GM19023 (cell line): Measurements from ENCODE around the gene BATF2.

Experiments
- ATAC-seq: cut with Tn5 transposase; IDR thresholded peaks from one replicate; pipeline ENCODE4 v1.9.1; 2021; ENCODE audit warnings: mild to moderate bottlenecking, moderate library complexity; ENCODE audit not compliant: unreplicated experiment

Gene BATF2

DNA sequence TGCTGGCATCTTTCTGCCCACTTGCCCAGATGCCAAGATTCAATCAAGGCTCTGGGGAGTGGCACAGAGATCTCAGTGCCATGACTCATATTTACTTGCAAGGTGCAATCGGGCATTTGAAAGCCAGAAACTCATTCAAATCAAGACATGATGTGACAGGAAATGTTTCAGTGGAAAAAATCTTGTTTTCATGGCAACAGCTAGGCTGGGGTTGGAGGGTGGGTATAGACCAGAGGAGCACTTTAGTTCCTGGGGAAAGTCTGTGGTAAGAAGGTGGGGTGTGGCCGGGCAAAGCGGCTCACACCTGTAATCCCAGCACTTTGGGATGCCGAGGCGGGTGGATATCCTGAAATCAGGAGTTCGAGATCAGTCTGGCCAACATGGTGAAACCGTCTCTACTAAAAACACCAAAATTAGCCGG lies 26.0 kb downstream of the BATF2 start:
- ATAC-seq, result no peak

DNA sequence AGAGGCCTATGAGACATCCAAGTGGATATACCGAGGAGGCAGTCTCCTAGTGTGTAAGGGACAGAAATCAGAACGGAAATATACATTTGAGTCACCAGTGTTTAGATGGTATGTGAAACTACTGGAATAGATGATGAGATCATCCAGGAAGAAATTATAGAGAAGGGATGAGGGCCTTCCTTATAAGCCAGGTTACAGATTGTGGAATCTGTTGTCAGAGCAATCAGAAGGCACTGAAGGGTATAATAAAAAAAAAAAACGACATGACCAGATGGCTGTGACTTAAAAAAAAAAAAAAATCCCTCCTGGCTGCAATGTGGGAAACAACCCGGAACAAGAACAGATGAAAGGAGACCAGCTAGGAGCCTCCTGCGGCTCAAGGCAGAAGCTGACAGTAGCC lies 27.6 kb downstream of the BATF2 start:
- no peak for ATAC-seq

DNA sequence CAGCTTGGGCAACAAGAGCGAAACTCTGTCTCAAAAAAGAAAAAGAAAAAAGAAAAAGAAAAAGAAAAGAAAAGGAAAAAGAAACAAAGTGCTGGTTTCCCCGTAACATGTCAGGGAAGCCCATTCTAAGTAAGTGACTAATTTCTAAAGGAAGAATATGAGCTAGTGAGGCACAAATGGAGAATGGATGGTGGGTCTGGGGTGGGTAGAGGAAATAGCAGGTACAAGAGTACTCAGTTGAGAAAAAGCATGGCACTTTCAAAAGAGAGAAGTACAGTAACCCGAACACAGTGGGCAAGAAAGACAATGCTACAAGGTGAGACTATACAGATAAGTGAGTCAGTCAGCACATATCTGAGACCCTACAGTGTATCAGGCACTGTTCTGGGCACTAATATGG lies 29.4 kb downstream of the BATF2 start:
- ATAC-seq, result no peak

DNA sequence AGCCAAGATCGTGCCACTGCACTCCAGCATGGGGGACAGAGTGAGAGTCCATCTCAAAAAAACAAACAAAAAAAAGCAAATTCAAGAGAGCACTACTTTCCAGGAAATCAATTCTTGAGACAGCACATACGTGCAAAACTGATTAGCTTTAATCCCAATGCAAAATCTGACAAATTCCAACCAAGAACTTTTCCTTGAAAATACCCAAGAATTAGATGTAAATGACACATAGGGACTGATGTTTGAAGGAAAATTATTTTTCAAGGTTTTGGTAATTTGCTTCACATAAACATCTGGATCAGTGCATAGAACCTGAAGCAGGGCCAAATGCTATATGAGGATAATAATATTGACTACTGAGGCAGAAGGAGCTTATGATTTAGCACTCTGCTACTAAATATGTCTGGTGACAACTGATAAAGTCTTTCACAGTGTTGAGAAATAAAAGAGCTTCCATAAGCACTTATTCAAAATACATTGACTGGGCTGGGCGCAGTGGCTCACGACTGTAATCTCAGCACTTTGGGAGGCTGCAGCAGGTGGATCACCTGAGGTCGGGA lies 33.6 kb downstream of the BATF2 start:
- ATAC-seq, result no peak

DNA sequence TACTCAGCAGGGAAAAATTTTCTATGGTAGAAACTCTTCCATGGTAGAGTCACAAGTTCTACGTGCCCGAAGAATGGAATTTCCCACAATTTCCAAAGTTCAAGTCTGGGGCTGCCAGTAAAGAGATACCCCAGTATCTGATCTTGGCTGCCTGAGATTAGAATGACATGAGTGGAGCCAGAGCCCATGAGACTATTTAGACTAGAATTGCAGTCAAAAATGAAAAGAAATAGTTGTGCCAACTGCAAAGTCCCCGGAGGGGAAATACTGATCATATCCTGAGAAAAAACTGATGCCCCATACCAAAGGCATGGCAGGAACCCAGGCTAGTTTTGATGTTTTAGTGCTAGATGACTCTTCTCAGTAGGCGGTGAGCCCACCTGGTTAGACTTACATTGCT lies 36.1 kb downstream of the BATF2 start:
- ATAC-seq, result no peak

DNA sequence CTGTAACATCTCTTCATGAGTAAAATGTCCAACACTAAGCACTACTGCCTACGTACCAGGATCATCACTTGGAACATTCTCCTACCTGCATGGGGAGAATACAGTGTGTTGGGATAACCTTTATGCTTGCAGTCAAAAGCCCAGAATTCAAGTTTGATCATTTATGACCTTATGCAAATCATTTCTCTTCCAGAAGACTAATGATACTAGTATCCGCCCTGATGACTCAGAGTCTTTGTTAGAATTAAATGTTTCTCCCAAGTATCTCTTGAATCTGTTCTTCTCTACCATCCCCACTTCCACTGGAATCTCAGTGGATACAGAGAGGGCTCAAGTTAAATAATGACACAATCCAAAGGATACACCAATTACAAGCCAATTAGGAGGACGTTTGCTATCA lies 37.3 kb downstream of the BATF2 start:
- ATAC-seq, result no peak

DNA sequence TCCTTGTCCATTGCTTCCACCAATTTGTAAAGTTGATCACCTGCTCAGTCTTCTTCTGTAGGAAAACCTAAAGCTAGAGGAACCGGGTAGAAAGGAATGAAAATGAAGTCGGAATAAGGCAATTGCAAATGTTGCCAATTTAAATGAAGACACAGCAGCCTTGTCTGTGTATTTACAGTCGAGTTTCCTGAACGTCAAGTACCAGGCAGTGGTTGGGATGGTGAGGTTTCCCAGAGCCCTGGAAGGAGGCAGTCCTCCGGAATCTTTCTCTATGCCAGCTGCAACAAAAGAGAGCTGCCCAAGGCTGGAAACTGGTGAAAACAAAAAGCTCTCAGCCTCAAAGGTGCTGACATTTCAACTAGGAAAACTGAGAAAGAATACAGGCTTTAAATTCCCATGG lies 42.6 kb downstream of the BATF2 start:
- no peak for ATAC-seq

DNA sequence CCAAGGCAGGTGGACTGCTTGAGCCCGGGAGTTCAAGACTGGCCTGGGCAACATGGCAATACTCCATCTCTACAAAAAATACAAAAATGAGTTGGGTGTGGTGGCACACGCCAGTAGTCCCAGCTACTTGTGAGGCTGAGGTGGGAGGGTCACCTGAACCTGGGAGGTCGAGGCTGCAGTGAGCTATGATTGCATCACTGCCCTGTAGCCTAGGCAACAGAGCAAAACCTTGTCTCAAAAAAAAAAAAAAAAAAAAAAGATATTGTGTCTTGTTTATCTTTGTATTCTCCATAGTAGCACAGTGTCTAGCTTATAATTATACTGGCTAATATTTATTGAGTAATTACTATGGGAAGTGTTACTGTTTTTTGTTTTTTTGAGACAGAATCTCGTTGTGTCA lies 45.2 kb downstream of the BATF2 start:
- no peak for ATAC-seq

DNA sequence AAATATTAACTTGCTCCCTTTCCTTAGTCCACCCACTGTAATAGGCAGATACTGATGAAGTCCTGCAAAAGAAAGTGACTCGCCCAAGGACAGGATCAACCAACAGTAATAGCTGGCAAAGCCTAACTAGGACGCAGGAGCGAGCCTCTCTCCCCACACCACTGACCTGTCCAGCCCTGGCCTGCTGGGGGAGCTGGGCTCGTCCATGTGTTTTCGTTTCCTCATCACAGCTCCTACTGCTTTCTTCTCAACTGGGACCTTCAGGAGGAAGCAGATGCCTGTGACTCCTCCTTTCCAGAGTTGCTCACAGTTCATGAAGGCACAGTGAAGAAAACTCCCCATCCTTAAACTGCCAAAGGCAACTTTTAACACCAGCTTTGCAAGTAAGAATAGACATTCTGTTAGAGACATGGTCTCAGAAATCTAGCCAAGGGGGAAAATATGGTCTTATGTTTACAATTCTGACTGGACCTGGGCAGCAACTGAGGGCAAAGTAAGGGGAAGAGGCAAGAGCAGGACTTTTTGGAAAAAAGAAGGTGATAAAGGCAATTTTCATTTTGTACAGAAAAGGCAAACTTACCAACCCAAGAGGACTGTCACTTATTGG lies 49.5 kb downstream of the BATF2 start:
- ATAC-seq, result no peak
